NCI-H2196 treated with DMSO at 0.1 percent for 48 hours (cell line): ENCODE data around the gene GNG12.

Source experiments
- DNase-seq: peaks from one replicate; lab custom pipeline; 2025; ENCODE audit not compliant: unreplicated experiment; lab: John Stamatoyannopoulos, UW

Gene GNG12

DNA sequence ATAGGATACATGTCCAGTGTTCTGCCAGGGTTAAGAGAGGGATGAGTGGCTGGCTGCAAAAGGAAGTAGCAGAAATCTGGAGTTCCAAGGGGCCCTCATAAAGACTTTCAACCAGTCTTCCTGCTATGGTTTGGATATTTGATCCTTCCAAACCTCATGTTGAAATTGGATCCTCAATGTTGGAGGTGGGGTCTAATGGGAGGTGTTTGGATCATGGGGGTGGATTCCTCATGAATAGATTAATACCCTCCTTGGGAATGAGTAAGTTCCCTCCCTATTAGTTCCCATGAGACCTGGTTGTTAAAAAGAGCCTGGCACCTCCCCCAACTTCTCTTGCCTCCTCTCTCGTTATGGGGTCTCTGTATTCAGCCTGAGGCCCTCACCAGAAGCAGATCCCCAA is 10.1 kb upstream of the GNG12 start:
- DNase-seq, result no peak

DNA sequence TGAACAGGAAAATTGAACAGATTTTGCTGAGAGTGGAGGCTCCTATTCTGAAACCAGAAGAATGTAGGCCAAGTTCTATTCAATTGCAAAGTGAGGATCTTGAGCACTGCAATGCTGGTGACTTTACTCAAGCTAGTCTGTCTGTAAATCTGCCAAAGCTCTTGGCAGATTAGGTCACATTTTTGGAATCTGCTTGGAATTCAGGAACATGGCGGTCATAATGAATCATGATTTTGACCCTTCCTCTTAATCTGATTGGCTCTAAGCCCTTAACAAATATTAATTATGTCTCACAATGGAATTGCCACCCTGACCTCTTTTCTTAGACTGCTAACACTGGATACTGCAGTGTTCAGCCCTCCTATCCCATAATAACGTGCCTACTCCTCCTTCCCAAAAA is 7.2 kb upstream of the GNG12 start:
- DNase-seq, result no peak

DNA sequence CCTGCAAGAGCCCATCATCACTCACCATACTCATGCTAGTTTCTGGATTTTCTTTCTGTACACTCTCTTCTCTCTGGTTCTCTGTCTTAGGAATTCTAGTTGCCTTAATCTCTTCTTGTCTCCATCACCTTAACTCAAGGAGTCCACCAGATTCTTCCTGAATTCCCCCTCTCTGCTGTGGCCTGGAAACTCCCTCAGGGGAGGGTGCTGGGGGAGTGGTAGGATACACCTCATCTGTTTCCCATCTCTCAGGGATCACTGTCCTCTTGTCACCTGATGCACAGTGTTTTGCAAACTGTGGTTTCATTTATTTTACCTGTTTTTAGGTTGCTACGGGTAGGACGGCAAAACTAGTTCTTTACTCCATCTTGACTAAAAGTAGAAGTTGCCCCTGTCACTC is 6.6 kb upstream of the GNG12 start:
- DNase-seq, result no peak

DNA sequence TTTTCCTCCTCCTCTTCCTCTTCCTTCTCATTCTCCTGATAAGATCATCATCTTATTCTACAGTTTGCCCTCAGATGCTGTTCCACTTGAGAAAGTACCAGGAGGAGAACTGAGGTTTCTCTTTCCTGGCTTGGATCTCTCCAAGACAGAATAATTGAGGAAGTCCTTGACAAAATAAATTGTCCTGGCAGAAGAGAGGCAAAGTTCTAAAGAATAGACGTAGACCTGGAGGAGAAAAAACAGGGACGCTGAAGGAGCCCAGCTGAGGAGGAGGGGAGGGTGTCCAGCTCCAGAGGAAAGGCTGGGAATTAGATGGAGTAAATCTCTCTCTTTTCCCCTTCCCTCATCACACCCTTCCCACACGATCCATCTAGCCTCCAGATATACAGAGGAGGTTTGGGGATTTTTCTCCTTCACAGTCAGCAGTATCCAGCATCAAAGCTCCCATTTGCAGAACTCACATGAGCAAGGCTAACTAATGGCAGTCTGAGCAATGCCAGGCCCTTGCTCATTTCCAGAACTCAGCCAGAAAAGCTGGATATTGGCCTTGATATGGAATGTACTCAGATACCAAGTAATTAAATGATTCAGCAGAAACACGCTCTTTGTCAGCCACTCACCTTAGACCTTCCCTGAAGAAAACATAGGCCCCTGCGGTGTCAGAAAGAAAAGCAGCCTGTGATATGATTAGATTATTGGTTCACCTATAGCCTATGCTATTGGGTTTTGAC is 5.1 kb upstream of the GNG12 start:
- DNase-seq, result no peak

DNA sequence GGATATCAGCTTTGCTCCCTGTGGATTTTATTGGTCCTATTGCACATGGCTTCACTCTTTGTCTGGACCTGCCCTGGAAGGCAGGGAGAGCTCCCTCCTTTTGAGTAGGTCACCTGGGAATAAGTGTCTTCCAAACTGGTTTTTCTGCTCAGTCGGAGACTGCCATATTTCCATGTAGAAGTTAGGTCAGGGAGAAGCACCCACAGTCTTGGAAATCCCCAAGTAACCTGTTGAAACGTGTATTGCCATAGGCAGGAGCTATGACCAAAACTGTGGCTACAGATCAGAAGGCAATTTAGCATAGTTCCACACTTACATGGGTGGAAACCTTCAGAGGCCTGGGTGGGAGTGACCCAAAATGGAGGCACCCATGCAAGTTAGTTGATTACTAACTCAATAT is 3.5 kb upstream of the GNG12 start:
- no peak for DNase-seq

DNA sequence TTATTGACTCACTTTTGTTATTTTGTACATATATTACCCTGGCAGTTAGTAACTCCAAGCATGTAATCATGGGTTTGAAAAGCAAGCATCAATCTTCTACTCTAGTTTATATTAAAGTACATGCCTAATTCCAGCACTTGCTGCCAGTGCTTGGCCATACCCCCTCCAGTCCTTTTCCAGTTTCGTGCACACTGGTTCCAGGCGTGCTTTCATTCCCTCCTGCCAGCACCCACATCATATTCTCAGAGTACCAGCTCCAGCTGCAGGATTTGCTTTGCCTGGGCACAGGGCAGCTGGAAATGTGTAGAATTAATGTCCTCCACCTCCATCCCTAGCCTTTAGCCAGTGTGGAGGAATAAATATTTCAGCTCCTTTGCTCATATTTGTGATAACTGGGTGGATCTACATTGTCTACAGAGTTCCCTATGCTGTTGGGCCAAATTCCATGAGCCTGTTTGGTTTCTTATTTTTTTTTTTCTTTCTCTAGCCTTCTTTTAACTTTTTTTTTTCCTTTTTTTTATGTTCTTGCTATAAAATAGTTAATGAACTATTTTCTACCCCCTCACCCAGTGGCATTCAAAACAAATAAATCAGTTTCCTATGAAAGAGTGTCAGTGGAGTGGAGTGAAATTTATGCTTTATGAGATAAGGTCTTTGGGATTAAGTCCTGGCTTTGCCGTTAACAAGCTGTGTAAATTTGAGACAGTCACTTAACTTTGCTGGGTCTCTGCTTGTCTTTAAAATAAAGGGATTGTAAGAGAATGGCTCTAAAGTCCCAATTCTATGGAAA is 2.6 kb upstream of the GNG12 start:
- DNase-seq, result no peak

DNA sequence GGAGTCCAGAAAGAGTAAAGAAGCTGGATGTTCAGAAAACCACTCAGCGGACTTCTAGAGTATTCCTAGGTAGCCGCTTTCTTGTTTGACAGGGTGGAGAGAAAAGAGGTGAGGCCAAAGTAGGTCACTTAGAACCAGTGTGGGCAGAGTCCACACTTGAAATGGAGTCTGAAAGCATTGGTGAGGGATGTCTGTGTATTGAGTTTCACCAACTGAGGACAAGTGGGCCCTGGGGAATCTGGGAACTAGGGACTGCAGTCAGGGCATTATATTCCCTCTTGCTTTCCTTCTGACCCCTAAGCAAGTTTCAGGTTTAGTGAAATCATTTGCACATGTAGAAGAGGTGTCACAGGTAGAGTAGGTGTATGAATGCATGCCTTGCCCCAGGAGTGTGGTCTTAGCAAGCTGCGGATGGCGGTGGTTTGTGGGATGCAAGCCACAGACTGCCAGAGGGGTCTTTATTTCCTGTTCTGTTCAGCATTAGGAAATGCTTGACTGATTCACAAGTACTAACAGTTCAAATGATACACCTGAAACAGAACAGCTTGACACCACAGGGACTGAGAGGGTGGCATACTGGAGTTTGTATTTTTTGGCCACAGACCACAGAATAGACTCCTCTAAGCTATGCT is 1.1 kb upstream of the GNG12 start:
- no peak for DNase-seq

DNA sequence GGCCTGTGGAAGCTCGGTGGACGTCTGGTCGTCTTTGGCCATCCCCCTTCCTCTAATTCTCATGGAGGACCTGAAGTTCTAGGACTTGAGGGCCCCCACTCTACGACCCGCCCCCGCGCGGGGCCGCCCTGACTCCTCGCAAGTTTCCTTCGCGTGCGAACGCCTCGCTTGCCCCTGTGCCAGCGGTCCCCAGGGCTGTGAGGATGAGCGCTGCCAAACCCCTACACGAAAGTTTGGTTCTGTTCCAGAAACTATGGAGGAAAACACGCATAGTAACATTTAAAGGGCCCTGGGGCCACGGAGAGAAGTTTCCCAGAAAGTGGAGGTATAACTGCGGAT is 304 bp upstream of the GNG12 start:
- no peak for DNase-seq

DNA sequence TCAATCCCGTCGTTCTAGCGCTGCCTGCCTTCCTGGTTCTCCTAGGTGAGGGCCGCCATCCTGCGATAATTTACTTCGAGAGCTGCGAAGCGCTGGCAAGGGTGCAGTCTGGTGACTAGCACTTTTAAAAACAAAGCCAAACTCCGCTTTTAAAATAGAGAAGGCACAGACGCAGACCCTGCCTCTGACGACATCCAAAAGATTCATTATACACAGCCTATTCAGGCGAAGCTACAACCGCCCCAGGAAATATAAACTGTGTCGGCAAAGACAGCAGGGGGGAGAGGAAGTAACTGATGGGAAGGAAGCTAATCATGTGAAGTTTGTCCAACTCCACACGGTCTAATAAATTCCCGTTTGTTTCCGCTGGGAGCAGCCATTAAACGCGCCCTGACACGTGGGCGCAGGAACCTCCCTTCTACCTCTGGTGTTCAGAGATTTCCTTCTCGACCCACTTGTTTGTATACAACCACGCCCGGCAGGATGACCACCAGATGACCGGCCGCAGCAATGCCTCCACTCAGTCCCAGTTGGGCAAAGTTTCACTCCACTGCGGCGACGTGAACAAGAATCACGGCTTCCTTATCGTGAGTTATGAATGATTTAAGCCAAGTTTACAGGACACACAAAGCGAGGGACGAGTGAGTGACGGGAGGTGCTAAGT is 1.3 kb downstream of the GNG12 start:
- no peak for DNase-seq

DNA sequence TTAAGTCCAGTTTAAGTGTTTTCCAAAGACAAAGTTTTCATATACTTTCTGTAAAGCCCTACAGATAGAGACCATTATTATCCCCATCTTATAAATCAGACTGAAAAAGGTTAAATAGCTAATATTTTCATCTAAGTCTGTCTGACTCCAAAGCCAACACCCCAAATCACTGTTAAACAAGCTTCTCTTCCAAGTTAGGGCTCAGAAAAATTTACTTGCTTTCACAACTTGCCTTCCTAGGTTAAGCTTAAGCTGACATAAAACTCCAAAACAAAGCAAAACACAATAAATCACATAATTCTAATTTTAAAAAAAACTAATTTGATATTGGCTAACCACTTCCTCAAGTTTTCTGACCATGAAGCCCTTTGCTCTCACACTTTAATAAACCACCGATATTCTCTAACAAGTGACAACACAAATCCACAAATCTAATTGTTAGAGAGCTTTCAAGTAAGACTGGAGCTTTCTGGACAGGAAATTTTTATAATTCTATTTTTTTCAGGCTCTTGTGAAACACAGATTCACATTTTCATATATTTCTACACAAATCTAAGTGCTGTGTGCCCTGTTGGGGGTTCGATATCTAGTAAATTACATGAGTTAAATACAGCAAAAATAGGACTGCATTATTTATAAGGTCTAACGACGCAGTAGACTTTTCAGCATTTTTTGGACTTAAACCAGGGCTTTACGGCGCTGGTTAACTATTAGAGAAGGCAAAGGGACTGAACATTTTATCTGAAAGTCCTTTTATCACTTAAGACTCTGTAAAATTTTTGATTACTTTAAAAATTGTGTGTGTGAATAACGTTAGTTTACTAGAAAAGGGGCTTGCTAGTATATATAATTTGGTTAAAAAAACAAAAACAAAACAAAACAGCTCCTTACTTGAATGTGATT is 2.1 kb downstream of the GNG12 start:
- DNase-seq, result no peak

DNA sequence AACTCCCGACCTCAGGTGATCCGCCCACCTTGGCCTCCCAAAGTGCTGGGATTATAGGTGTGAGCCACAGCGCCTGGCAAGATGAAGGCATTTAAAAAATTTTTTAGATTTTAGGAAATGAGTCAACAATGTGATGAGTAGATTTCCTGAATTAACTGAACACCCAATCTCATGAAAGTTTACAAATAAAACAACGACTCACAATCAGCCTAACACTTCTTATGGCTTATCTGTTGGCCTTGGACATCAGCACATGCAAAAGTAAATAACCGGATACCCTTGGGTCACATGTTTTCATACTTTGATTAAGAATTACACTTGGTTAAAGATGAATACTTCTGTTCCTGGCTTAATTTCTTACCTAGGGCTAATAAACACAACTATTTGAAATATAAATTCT is 3.0 kb downstream of the GNG12 start:
- no peak for DNase-seq

DNA sequence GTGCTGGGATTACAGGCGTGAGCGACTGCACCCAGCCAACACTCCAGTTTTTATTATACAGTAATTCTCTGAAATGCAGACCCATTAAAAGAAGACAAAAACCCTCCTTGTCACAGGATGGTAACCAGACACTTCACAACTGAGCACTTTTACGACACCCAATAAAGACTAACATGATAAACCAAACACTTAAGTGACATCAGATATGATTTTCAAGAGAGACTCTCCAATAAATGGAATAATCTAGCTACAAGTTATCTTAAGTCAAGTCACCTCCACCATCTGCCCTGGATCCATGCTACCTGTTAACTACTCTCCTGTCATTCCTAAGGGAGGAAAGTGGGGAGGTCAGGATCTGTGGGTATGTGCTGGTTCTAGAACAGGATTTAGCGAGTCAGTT is 5.6 kb downstream of the GNG12 start:
- DNase-seq, result no peak

DNA sequence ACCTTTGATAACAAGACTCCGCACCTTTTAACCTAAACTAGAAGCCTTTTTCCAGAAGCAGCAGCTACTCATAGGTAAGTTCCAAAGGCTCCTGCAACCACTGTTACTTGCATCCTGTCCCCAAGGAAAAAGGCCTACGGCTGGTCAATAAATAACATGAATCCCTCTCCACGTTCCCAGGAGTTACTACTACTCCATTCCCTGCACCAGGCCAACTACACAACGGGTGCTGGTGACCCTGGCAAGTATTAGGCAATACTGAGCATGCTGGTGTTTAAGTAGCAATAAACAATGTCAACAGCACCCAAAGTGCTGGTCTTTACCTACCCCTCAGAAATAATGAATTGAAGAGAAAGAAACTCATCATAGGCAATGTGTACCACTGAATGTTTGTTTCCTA is 7.7 kb downstream of the GNG12 start:
- DNase-seq, result no peak

DNA sequence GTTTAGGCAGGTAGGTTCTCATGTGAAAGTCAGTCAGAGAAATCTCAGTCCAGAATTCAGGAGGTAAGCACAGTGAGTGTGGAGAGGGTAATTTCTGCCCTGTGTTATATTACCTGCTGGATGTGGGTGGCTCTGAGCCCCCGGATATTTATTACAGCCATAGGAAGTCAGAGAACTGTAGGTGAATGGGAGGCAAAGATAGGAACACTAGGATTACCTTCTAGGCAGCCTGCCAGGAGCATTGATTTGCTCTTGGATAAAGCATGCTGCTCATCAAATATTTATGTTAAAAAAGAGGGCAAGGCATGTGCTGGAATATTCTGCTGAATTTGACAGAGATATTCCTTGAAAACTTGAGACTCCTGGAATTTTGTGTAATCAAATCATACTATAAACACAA is 8.5 kb downstream of the GNG12 start:
- DNase-seq, result no peak

DNA sequence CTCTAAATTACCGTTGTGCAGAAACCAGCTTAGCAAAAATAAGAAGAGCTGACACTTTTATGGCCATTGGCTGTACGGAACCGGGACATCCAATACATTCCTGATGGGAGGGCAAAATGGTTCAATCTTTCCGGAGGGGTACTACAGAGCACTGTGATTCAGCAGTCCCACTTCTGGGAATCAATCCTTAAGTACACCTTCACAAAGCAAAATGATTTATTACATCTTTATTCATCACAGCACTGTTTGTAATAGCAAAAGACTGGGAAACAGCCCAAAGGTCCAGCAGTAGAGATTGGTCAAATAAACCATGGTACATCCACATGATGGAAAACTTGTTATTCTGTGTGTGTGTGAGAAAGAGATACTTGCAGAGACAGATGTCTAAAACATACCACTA is 9.7 kb downstream of the GNG12 start:
- DNase-seq, result no peak

DNA sequence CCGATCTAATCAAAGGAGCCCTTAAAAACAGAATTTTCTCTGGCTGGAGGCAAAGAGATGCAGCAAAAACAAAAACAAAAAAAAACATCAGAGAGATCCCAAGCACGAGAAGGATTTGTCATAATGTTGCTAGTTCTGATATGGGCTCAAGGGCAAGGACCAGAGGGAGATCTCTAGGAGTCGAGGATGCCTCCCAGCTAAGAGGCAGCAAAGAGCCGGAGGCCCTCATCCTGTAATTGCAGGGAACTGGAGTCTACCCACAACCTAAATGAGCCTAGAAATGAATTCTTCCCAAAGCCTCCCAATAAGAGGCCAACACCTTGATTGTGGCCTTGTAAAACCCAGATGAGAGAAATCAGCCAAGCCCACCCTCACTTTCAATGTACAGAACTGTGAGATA is 12.0 kb downstream of the GNG12 start:
- DNase-seq, result no peak

DNA sequence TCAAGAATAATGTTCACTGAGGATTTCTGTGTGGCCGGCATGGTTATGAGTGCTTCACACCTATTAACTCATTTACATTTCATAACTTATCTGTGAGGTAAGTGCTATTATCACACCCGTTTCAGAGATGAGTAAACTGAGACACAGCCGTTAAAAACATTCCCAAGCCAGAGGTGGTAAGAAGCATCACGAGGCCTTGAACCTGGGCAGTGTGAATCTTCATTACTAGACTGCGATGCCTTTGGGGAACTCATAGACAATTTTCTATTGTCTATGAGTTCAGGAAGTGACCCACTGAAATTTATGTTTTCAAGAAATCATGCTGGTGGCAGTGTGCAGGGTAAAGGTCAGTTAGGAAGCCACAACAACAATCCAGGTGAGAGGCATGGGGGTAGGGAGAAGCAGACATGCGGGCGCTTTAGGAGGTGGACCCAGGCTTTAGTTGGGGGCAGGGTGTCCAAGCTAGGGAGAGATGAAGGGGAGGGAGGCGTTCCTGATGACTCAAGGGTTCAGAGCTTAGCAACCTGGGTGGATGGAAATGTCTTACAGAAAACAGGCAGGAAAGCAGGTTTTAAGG is 14.5 kb downstream of the GNG12 start:
- no peak for DNase-seq

DNA sequence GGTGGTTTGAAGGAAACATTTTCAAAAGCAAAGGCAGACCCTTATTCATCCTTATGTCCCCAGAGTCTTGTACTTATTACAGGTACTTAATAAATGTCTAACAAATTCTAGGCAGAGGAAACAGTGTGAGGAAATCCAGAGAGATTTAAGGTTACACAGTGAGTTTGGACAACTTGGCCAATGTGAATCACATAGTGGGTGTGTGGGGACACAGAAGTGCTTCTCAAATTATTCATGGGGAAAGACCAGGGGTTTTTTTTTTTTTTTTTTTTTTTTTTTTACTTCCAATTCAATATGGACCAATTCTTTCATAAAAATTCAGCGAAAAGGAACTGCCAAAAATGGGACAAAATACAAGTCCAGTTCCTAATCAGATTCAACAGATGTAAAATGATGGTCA is 15.1 kb downstream of the GNG12 start:
- no peak for DNase-seq

DNA sequence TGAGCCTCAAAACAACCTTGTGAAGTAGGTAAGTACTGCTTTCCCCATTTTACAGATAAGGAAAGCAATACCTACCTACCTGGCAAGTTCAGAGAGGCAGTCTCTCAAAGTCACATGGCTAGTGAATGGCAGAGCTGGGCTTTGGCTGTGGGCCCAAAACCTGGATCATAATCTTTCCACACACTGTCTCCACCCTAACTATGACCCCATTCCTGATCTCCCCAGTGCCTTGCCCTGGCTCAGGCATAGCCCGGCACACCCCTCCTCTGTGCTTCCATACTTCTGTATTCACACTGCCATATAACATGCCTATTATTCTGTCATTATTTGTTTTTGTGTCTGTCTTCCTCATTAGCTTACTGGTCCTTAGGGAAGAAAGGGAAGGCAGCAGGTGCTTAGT is 15.9 kb downstream of the GNG12 start:
- no peak for DNase-seq

DNA sequence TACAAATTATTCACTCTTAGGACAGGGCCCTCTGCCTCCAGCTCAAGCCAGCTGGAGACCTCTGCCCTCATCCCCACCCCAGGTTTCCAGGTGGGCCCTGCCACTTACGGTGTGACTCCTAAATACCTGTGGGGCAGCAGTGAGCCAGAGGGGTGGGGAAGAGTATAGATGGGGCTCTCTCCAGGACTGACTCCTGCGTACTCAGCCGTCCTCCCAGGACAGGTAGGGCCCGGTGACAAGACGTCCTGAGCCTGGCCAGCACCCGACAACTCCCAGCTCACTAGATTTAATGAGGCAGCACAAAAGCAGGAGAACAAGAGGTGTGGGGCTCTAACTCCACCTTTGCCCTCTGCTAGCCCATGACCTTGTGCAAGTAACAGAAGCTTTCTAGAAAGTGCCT is 16.8 kb downstream of the GNG12 start:
- no peak for DNase-seq

DNA sequence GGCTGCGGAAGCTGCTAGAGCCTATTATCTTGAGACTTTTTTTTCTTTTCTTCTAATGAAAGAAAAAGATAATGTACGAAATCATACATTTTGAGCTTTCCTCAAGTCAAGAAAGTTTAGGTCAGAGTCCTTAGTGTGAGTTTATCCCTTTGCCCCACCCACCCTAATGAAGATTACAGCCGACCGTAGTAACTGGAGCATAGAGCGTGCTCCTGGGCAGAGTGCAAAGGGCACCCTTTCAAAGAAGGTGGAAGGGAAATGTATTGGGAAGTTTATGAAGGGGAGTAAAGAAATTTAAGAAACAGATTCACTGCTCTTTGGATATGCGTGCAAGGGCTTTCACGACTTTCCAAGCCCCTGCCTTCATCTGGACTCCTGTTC is 17.2 kb downstream of the GNG12 start:
- DNase-seq, result no peak
